Stimulated activated CD4-positive, alpha-beta T cell treated with anti-CD3 and anti-CD28 coated beads, Interleukin-1b, Interleukin-23, amount 100 ng/mL, for 4 hours (primary cell): ENCODE results near the gene NDE1.
"Not testable (repeated sequence)": the region's sequence is repeated elsewhere in the genome, so short reads cannot be mapped to it uniquely, and the experiment has no call there.

Source experiments
- DNase-seq, 2 donors: peaks; one replicate each; pipeline ENCODE4 v3.0.0-alpha.2; 2020; ENCODE audit warnings: low read depth in 2 of 2

NDE1 gene

DNA sequence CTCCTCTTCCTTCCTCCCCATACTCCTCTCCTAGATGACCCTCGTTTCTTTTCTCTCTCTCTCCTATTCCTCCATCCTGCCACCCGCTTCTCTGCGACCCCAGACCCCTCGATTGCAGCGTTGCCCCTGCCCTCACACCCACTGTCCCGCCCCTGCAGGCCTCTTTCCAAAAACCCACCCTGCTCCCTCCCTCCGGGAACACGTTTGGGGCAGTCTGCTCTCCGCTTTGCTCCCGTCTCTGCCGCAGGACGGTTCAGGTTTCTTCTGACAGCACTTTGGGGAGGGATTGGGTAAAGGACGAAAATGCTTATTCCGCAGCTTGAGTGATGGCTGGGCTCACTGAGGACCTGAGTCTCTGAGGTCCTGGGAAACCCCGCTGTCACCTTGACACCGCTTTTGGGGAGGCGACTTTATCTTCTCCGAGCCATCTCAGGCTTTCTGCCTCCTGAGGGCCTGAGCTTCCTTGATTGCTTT lies 690 bp downstream of the NDE1 start:
- DNase-seq = no peak

GRCh38 chr16:15652293-15653001 lies 2.4 kb downstream of the NDE1 start:
- DNase-seq = no peak

GRCh38 chr16:15653227-15653626 lies 3.2 kb downstream of the NDE1 start:
- DNase-seq = no peak

DNA sequence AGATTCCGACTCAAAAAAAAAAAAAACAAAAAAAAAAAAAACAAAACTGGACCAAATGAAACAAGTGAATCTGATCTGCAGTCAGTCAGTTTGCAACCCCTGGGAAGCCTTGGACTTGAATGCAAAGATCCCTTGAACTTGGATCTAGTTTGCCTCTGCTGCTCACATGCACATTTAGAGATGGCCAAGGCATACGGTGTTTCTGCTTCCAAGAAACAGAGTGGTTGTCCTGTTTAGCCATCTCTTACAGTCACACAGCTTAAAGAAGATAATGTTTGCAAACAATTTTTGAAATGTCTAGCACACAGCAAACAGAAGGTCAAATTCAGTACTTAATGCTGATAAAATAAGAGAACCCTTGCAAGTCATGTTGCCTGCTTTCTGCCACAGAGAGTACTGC lies 4.5 kb downstream of the NDE1 start:
- no peak for DNase-seq

GRCh38 chr16:15655561-15655960 lies 5.5 kb downstream of the NDE1 start:
- not testable (repeated sequence) for DNase-seq

- no peak for DNase-seq
Measured at GRCh38 chr16:15658149-15658548, 8.1 kb downstream of the NDE1 start.

DNA sequence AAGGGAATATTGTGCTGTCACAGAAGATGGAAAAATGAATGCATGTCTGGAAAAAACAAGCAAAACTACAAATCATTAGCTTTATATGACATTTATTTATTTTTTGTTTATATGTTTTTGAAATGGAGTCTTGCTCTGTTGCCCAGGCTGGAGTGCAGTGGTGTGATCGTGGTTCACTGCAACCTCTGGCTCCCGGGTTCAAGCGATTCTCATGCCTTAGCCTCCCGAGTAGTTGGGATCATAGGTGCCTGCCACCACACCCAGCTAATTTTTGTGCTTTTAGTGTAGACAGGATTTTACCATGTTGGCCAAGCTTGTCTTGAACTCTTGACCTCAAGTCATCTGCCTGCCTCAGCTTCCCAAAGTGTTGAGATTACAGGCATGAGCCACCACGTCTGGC lies 8.5 kb downstream of the NDE1 start:
- DNase-seq = no peak

DNA sequence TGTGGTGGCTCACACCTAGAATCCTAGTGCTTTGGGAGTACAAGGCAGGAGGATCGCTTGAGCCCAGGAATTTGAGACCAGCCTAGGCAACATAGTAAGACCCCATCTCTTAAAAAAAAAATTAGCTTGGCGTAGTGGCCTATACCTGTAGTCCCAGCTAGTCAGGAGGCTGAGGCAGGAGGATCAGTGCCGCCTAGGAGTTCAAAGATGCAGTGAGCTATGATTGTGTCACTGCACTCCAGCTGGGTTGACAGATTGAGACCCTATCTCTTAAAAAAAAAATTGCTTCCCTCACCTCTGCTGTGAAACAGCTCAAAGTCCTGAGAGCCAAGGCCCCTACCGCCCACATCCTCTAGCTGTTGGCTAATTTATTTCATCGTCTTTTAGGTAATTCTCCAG lies 10.2 kb downstream of the NDE1 start:
- DNase-seq = no peak

DNA sequence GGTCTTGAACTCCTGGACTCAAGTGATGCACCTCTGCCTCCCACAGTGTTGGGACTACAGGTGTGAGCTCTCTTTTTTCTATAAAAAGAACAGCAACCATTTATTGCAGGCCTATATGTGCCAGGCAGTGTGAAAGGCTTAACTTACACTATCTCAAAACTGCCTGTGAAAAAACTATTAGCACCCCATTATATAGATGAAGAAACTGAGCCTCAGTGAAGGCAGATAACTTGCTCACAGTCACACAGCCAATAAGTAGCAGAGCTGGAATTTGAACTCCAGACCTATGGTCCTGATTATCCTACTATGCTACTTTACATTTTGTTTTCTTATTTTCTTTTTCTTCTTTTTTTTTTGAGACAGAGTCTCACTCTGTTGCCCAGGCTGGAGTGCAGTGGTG lies 15.1 kb downstream of the NDE1 start:
- DNase-seq = no peak

GRCh38 chr16:15667091-15667742 lies 17.2 kb downstream of the NDE1 start:
- no peak for DNase-seq

- no peak for DNase-seq
Measured at GRCh38 chr16:15671530-15672117, 21.6 kb downstream of the NDE1 start.

DNA sequence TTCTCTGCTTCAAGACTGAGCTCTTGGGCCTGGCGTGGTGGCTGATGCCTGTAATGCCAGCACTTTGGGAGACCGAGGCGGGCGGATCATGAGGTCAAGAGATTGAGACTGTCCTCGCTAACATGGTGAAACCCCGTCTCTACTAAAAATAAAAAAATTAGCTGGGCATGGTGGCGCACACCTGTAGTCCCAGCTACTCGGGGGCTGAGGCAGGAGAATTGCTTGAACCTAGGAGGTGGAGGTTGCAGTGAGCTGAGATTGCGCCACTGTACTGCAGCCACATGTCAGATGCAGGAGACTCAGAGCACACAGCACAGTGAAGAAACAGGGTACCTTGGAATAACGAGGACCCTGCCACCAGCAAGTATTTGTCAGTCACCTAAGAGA lies 22.1 kb downstream of the NDE1 start:
- not testable (repeated sequence) for DNase-seq

DNA sequence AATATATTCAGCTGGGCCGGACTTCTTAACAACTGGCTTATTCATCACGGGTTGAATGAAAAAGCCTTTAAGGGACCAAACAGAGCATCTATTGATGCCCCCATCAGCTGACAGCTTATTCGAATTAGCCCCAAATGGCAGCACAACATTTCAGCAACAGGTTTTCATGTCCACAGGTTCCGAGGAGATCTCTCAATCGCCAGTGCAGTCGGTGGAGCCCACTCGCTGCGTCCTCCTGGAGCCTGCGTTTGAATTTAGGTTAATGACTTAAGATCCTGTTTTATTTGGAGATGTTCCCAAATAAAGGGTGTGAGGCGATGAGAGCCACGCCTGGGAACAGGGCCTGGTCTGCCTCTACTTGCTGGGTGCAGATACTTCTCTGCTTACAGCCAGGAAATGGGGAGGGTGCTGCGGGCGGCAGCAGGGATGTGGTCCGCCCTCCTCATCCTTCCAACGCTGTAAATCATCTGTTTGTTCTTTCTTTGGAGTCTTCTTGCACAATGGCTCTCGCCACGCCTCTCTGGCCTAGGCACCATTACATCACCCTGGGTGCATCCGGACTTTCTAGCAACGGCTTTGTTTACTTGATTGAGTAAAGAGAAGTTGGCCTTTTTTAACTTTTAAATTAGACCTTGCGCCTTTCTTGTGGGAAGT lies 22.6 kb downstream of the NDE1 start:
- peak; percentile 18 to 25 for DNase-seq

GRCh38 chr16:15674571-15674970 lies 24.5 kb downstream of the NDE1 start:
- no peak for DNase-seq

- no peak for DNase-seq
Measured at GRCh38 chr16:15676506-15676905, 26.5 kb downstream of the NDE1 start.

DNA sequence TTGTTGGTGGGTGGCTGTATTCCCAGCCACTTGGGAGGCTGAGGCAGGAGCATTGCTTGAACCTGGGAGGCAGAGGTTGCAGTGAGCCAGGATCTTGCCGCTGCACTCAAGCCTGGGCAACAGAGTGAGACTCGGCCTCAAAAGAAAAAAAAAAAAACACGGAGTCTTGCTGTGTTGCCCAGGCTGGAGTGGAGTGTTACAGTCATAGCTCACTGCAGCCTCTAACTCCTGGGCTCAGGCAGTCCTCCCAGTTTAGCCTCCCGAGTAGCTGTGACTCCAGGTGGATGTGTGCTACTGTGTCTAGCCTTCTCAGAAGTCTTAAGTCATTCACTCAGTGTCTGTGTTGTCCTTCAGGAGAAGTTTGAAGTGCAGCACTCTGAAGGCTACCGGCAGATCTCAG lies 27.4 kb downstream of the NDE1 start:
- no peak for DNase-seq

DNA sequence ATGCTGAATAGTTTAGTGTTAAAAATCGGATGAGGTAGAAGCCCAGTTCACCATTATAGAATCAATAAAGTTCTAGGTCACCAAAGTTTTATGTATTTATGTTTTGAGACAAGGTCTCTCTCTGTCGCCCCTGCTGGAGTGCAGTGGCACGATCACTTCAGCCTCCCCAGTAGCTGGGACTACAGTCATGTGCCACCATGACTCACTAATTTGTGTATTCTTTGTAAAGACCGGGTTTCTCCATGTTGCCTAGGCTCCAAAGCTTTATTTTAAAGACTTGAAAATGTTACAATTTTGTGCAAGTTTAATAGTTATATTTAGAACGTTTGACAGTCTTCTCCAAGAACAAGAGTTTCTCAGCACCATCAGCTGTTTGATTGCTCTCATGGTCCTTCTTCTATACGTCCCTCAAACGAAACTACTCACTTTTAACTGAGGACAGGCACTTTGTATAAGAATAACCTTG lies 32.1 kb downstream of the NDE1 start:
- DNase-seq = peak in 1 of 2 donors; percentile 14

DNA sequence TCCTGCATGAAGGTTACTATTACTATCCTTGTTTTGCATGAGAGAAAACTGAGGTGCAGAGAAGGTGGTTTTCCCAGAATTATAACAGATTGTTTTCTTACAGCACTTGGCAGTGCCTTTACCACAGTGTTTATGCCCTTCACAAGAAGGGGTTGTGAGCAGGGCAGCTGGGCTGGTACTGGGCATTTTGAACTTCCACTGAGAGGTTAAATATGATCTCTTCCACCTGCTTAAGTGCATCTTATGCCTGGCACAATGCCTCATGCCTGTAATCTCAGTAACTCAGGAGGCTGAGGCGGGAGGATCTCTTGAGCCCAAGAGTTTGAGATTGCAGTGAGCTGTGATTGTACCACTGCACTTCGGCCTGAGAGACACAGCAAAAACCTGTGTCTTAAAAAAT lies 36.2 kb downstream of the NDE1 start:
- DNase-seq = no peak

DNA sequence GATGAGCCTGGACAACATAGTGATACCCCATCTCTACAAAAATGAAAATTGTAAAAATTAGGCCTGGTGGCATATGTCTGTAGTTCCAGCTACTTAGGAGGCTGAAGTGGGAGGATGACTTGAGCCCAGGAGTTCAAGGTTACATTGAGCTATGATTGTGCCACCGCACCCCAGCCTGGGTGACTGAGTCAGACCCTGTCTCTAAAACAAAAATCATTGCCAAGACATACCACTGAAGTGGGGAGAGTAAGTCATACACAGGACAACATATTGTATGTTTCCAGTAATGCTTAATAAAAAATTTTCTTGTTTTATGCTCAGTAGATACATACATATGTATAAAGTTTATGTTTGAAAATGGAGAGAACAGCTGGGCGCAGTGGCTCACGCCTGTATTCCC lies 39.2 kb downstream of the NDE1 start:
- DNase-seq = no peak

GRCh38 chr16:15690296-15690695 lies 40.3 kb downstream of the NDE1 start:
- DNase-seq = no peak

GRCh38 chr16:15691046-15691445 lies 41.0 kb downstream of the NDE1 start:
- no peak for DNase-seq

- not testable (repeated sequence) for DNase-seq
Measured at GRCh38 chr16:15692508-15692907, 42.5 kb downstream of the NDE1 start.

- DNase-seq = no peak
Measured at GRCh38 chr16:15694499-15694898, 44.5 kb downstream of the NDE1 start.
